Gastrocnemius medialis (tissue), 4 donors: ENCODE data around the gene SH3GL1.

Experiments
- POLR2A ChIP-seq, 2 donors: fragments of 450-650 bp; IDR thresholded peaks; one replicate each; pipeline ENCODE4 v1.6.1; 2017; ENCODE audit warnings: antibody characterized with exemption in 2 of 2, mild to moderate bottlenecking in 2 of 2, moderate library complexity in 2 of 2
- TF ChIP-seq, protein P1 (sequence below), 5 experiments: fragments of 450-650 bp in 3 of 5; fragments of 200-600 bp in 2 of 5; sonication (generic) in 2 of 5; IDR thresholded peaks in 4 of 5; conservative IDR thresholded peaks in 1 of 5; 1 replicate in 4 of 5; 2 replicates in 1 of 5; pipeline ENCODE4 v1.5.1; 2016 to 2019; ENCODE audit warnings: antibody characterized with exemption in 5 of 5, mild to moderate bottlenecking in 3 of 5, moderate library complexity in 3 of 5

DNA sequence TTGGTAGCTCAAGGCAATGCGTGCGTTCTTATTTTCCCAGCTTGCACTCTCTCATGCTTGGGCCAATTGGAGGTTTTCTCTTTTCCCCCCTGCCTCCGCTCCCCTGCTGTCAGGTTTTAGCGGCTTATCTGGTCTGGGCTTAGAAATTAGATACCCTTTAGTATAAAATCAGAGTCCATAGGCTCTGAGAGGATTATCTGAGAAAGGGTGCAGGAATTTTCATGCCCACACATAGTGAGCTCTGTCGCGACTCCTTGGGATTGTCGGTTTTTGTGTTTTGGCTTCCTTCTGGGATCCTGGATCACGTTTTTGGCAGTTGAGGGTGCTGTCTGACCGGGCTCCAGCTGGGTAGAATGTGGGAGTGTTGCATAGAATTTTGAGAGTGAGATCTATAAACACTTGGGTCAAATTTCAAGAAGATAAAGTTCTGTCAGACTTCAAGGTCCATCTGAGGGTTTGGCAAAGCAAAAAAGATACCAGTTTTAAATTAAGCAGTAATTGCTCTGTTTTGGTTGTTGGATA lies 14.5 kb upstream of the SH3GL1 start:
- TF ChIP-seq, protein P1, sequence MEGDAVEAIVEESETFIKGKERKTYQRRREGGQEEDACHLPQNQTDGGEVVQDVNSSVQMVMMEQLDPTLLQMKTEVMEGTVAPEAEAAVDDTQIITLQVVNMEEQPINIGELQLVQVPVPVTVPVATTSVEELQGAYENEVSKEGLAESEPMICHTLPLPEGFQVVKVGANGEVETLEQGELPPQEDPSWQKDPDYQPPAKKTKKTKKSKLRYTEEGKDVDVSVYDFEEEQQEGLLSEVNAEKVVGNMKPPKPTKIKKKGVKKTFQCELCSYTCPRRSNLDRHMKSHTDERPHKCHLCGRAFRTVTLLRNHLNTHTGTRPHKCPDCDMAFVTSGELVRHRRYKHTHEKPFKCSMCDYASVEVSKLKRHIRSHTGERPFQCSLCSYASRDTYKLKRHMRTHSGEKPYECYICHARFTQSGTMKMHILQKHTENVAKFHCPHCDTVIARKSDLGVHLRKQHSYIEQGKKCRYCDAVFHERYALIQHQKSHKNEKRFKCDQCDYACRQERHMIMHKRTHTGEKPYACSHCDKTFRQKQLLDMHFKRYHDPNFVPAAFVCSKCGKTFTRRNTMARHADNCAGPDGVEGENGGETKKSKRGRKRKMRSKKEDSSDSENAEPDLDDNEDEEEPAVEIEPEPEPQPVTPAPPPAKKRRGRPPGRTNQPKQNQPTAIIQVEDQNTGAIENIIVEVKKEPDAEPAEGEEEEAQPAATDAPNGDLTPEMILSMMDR (IDR thresholded peaks at IDR 0.05 in 4 of 5, conservative IDR thresholded peaks at IDR 0.05 in 1 of 5): no peak
- no peak for TF ChIP-seq POLR2A (IDR thresholded peaks at IDR 0.05)
